Activated CD4-positive, alpha-beta T cell treated with anti-CD3 and anti-CD28 coated beads, Interleukin-2, amount 50 U/mL, for 24 hours (primary cell): Measurements from ENCODE around the gene HNF4A.
A peak's percentile ranks its signal among the peaks of the same experiment; 100 is the strongest.
"Not testable (repeated sequence)": the region's sequence is repeated elsewhere in the genome, so short reads cannot be mapped to it uniquely, and the experiment has no call there.

Experiments
- DNase-seq, 2 donors: peaks; one replicate each; pipeline ENCODE4 v3.0.0-alpha.2; 2020; ENCODE audit warnings: low read depth in 1 of 2, low spot score in 1 of 2

HNF4A gene

DNA sequence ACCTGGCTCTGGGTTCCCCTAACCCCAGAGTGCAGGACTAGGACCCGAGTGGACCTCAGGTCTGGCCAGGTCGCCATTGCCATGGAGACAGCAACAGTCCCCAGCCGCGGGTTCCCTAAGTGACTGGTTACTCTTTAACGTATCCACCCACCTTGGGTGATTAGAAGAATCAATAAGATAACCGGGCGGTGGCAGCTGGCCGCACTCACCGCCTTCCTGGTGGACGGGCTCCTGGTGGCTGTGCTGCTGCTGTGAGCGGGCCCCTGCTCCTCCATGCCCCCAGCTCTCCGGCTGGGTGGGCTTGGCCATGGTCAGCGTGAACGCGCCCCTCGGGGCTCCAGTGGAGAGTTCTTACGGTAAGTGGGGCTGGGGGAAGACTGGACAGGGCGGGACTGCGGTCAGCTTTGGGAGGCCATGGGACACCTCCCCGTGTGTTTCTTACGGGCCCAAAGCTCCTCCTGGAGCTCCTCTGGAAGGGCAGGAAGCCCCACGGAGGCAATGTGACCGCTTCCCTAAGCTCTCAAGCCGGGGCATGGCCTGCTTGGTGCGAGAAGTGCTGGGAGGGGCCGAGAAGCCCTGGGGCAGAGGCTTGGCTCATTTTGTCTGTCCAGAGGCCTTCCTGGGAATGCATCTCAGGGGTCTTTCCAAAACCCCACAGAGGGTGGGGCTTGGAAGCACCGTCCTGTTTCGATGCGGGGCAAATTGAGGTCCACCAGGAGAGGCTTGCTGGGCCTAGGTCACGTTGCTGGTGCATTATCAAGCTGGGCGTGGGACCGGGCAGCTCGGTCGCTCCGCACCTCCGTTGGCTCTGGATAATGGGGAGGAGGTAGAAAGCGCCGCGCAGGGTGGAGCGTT is at the start of gene HNF4A:
Gene HNF4A (plus strand): TSS at position 202 of the 855 bp plus-strand sequence. CDS start 106 bp downstream, at position 308.
- no peak for DNase-seq

DNA sequence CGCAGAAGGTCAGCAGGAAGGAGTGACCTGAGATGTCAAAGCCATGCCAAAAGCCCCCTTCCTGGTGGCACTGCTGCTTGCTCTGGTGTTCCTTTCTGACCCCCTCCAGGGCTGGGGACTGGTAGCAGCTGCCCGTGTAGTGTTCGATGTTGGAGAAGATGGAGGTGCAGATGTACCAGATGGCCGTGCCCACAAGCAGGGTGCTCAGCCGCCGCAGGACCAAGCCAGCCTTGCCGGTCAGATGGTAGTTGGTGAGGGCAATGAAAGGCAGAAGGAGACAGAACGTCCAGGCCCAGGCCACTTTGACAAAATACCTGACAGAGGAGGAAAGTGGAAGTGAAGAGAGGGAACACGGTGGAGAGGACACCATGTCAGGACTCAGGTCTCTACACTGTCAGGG is 48.6 kb upstream of the HNF4A start:
- no peak for DNase-seq

DNA sequence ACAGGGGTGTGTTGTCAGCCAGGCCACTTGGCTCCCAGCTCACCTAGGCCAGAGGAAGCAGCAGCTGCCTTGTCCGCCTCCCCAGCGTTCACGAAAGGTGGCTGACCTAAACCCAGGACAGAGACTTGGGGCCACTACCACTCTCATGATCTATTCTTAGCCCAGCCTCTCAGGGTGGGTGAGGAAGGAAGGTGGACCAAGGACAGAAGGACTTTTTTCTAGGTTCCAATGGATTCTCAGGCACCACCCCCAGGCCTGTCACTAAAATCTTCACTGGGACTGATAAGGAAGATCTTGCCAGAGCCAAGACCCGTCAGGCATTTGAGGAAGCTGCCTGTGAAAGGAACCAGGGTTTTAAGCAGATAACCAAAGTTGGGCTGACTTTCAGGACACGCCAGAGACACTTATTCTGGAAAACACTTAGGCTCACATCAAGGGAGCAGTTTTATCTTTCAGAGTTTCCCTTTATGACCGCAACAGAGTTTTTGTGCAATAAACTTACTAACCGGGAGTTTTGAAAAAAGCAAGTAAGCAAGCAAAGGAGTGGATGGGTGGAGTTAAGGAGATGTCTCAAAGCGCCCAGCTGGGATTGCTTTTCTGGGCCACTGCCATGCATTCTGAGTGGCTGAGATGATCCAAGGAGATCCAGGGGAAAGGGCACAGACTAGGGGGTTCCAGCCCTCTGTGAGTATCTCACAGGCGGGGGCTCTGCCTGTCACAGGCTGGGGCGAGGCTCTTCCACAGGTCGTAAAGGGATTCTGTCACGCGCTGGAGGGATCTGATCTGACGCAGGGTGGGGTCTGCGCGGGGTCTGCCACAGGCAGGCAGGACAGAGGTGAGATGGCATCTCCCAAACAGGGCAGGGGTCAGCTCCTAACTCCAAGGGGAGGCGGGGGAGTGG is 45.5 kb upstream of the HNF4A start:
- DNase-seq = no peak

DNA sequence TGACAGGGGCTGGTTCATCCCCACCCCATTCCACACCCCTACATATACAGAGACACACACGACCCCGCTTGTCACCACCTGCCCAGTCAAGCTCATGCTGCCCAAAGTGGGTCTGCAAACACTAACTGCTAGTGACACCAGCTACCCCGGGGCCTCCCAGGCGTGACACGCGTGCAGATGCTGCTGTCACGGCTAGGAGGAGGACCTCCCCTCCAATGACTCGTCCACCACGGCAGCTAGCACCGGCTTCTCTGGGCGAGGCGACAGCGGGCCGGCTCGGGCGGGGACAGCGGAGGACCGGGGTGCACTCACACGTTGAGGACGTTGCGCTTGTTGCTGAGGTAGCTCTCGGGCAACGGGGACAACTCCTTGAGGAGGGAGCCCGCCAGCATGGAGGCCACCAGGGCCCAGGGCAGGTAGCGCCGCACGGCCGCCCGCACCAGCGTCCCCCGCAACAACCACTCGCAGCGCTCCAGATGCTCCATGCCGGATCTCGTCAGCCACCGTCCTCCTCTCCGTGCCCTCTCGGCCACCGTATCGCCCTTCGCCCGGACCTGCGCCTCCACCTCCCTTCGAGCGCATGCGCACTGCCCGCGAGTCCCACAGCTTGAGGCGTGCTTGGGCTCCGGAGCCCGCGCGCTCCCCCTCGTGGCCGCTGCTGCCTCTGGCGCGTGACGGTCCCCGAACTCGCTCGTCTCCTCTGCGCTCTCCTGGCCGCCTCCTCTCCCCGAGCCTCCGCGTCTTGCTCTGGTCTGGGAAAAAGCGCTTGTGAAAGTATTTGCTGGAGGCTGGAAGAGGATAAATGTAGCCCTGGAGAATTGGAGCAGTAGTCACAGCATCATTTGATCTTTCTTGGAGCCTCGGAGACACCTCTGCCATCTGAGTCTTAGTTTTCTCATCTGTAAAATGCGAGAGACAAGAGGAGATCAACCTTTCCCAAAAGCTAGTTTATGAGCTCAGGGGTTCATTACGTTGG is 44.5 kb upstream of the HNF4A start, which contains the start of gene FITM2:
Gene FITM2 (minus strand): TSS at position 539 of the 976 bp plus-strand sequence. CDS start 54 bp downstream, at position 485.
- DNase-seq = peak; percentile 96 to 98

DNA sequence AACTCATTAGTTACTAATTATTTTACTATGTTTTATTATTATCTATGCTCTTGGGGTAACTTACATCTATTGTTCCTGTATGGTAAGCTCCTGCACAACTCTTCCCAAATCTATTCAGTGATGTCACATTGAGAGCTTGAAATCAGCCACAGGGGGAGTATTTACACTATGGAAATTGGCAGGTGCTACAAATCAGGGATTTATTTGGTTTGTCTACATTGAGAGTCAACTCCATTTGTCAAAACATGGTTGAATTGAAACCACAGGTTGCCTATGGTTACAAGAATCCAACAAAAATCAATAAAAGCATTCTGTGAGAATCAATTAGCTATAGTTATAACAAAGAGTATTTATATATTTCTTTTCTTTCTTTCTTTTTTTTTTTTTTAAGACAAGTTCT is 40.6 kb upstream of the HNF4A start:
- no peak for DNase-seq

DNA sequence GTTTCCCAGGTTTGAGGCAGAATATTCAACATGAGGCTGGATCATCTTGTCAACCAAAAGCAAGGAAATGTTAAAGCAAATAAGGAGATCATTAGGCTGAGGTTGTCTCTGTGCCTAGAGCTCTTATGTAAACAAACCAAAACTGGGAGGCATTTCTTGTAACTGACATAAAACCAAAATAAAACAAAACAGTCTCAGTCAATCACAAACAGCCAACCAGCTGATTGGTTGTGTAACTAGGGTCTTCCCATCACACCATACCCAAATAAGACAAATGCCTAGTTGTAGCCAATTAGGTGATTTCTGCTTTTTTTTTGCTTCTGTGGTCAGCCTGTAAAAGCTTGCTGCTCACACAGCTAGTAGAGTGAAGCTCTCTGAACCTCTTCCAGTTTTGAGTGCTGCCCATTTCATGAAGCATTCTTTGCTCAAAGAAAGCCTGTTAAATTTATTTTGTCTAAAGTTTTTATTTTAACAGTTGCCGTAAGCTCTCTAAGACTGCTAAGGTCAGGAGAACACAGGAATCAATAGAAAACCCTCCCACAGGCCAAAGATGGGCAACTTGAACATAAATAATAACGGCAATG is 35.6 kb upstream of the HNF4A start:
- no peak for DNase-seq

DNA sequence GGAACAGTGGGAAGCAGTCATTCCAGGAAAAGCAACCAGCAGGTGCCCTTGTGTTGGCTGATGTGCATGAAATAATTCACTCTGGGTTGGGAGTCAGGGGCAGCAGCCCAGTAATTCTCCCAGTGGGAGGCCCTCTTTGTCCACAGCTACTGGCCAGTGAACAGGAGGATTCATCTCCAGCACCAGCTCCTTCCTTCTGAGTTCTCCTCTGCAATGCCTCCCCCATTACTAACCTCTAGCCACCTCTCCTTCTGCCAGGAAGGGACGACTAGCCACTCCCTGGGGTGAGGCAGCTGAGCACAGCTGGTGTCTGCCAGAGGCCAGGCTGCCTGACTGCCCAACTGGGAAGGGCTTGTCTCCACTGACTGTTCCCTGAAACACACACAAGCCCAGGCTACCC is 31.2 kb upstream of the HNF4A start:
- DNase-seq = no peak

DNA sequence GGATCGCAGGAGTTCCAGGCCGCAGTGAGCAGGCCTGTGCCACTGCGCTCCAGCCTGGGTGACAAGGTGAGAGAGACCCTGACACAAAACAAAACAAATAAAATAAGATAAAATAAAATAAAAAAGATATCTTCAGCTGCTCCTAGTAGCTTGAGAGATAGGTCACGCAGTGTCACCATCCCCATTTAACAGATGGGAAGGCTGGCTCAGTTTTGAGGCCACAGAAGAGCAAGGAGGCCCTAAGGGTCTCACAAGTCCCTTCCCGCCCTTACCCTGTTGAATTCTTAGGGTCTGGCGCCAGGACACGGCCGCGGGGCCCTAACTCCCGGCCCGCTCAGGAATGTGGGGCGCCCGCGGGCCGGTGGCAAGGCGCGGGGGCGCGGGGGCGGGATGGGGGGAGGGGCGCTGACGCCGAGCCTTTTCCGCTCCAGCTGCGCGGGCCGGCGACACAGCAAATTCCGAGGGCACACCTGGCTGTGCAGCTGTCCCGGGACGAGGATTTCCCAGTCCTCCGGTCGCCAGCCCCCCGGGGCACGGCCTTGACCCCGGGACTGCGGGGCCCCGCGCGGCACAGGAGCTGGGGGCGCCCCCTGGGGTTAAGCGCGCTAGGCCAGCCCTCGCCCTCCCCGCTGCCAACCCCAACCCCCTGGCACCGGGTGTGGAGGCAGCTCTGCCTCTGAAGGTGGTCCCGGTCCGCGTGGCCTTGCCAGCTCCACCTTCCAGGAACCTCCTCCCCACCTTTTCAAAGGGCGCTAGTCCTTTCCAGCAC is 28.9 kb upstream of the HNF4A start:
- DNase-seq = no peak

DNA sequence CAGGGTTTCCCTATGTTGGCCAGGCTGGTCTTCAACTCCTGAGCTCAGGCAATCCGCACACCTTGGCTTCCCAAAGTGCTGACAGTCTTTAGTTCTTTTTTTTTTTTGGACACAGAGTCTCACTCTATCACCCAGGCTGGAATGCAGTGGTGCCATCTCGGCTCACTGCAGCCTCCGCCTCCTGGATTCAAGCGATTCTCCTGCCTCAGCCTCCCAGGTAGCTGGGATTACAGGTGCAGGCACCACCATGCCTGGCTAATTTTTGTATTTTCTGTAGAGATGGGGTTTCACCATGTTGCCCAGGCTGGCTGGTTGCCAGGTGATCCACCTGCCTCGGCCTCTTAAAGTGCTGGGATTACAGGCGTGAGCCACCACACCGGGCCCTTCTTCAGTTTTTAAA is 27.8 kb upstream of the HNF4A start:
- not testable (repeated sequence) for DNase-seq

DNA sequence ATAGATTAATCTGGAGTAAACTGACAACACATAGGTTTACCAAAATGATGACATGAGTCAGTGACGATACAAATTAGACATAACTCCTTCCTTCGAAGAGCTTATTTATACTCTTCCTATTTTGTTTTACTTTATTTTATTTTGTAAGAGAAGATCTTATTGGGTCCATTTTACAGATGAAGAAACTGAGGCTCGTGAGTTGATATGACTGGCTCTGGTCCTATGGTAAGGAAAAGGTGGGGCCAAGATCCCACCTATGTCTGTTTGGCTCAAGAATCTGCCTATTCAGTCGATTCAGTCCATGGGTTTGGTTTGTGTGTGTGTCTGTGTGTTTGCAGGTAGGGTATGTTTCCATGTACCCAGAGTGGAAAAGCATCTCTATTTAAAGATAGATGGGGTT is 27.1 kb upstream of the HNF4A start:
- DNase-seq = no peak

DNA sequence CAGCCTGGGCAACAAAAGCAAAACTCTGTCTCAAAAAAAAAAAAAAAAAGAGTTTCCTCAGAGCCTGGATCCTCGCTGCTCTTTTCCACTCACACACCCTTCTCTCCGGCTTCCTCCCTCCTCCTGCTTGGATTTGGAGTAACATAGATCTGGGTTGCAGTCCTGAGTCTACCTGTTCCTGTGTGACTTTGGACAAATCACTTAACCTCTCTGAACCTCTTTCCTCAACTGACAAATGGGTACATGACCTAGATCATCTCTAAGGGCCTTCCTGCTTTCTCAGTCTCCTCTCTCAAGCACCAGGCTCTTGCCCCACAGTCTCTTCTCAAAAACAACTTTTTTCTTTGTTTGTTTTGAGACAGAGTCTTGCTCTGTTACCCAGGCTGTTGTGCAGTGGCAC is 24.3 kb upstream of the HNF4A start:
- DNase-seq = no peak

DNA sequence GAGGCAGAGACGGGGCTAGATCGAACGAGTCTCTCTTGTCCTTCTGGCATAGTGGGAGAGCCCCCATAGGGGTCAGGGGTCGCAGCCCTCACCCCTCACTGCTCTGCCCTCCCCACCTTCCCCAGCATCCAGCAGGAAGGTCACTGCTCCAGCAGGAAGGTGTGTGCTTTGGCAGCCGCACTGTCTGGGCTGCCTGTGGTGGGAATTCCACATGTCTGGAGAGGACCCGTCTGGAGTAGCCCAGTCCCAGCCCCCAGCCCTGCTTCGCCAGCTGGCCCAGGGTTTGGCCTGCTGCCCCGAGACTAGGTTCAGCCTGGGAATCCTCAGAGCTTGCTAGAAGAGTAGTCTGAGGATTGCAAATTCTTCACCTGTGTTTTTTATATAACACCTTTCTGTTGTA is 21.2 kb upstream of the HNF4A start:
- no peak for DNase-seq

DNA sequence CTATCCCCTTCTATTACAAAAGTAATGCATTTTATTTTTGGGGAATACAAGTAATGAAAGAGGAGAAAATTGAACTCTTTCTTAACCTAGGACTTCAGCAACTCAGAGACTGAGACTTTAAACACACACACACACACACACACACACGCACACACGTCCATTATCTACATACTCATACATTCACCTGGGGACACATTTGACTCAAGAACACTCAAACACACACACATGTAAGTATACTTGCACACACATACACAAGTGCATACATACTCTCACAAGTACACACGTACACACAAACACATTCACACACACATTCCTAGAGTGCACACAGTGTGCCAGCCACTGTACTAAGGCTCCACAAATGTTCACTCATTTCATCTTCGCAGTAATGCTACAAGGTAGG is 20.8 kb upstream of the HNF4A start:
- DNase-seq = no peak

DNA sequence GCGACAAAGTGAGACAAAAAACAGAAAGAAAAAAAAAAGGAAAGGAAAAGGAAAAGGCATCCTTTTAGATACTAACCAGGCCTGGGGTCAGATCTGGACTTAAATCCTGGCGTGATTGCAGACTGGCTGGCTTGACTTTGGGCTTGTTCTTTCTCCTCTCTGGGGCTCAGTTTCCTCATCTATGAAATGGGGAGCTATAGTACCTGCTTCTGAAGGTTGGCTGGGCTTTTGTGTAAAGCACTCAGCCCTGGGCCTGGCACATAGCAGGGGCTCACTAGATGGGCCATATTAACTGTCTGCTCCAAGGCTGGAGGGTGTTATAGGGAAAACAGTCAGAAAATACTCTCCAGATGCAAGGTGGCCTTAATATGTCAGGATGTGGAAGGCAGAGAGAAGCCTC is 19.8 kb upstream of the HNF4A start:
- no peak for DNase-seq

DNA sequence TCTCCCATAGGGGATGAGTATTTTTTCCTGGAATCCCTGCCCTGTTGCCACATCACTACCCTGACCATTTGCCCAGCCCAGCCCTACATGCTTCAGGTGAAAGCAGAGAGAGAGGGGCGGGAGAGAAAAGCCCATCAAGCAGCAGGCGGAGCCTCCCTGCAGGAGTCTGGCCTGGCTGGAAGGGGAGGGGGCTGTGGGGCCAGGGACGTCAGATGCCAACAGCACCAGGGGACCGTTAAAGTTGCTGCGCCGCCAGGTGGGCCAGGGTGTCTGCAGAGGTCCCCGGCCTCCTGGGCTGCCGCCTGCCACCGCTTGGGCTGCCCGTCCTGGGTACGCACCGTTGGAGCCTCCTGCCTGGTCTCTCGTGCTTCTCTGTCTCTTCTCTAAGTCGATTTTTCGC is 19.4 kb upstream of the HNF4A start:
- no peak for DNase-seq

DNA sequence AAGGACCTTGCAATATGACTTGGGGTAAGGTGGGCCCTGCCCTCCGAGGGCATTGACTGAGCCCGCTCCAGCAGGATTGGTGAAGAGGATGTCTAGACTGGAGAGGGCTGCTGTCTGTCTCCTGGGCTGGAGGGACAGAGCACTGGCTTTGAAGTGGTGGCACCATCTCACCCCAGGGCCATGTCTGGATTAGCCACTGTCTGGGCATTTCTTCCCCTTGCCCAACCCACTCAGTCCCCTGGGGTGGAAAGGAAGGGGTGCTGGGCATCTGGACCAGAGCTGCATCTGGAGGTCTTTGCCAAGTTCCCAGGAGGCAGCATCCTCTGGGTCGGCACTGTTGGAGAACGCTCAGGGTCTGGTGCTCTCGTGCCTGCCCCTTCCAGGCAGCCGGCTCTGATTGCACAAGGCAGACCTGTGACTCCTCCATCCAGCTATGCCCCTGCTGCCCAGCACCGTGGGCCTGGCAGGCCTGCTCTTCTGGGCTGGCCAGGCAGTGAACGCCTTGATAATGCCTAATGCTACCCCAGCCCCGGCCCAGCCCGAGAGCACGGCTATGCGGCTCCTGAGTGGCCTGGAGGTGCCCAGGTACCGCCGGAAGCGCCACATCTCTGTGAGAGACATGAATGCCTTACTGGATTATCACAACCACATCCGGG is 18.6 kb upstream of the HNF4A start, which contains the start of gene R3HDML:
Gene R3HDML (plus strand): TSS at position 319 of the 656 bp plus-strand sequence. CDS start 115 bp downstream, at position 434.
- DNase-seq = no peak

DNA sequence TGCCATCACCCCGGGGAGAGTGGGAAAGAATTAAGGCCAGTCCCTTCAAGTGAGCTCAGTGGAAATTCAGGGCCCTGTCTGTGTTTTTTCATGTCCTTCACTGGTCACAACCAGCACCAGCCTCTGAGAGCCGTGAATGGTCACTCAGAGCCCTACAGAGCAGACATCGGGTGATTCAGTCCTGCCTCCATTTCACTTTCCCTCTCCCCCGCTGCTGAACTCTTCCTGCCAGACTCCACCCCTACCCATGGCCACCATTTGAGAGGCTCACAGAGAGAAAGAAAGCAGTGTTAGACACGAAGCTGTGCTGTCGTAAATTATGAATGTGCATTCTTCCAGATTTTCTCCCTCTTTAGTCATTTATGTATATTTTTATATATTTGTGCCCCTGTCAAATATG is 13.3 kb upstream of the HNF4A start:
- DNase-seq = no peak

DNA sequence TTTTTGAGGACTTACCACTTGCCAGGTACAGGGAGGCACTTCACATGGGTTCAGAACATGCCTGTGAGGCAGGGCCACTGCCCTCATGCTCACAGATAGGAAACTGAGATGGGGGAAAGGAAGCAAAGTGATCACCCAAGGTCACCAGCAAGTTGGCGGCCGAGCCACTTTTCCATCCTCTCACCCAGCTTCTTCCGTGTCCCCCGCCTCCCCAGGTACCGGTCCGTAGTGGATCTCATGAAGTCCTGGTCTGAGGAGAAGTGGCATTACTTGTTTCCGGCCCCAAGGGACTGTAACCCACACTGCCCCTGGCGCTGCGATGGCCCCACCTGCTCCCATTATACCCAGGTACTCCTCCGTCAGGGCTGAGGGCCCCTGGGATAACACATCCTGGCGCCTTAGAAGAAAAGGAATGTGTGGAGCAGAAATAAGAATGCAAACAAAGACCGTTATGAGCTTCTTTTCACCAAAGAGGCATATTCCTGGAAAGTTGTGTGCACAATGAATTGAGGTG is 12.3 kb upstream of the HNF4A start:
- DNase-seq = no peak

DNA sequence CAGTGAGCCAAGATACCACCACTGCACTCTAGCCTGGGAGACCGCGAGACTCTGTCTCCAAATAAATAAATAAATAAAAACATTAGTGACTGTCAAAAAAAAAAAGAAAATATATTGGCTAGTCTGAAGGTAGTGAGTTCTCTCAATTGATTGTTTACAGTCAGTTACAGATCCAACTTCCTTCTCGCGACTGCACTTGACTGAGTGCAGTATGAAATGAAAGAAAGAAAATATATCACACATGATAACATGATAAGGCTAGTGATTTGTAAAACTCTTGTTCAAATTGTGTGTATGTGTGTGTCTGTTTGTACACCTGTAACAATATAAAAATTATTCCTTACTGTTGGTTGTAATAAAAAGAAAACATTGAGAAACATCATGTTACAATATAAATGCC is 10.8 kb upstream of the HNF4A start:
- no peak for DNase-seq
